SK-N-SH (cell line): ENCODE results near the gene IGSF9. TPM values are rescaled to one million over a fixed set of nuclear protein-coding genes. Genes with fewer than 3 reads are reported as not detected.

Source experiments
- CTCF ChIA-PET: fragments of 300-600, 350-600 bp; formaldehyde crosslinking; extraction: SDS; loops from one replicate; lab custom pipeline; 2021; lab: Yijun Ruan, JAX
- POLR2A ChIA-PET: fragments of 350-600 bp; sonication (Branson Sonifier 250); formaldehyde crosslinking; extraction: SDS; loops from one replicate; lab custom pipeline; 2020; ENCODE audit warnings: antibody characterized with exemption, inconsistent platforms; lab: Yijun Ruan, JAX
- DNase-seq: peaks from one replicate; pipeline ENCODE4 v3.0.0; 2012
- H2AFZ ChIP-seq: fragments of 200-600 bp; sonication (generic); 2 replicates; pipeline ENCODE4 v1.8.1; 2016; ENCODE audit warnings: antibody characterized with exemption, mild to moderate bottlenecking, low read depth
- H3F3A ChIP-seq: fragments of 200-600 bp; sonication (generic); replicated peaks from 2 replicates; pipeline ENCODE3; 2016; ENCODE audit warnings: antibody characterized with exemption, mild to moderate bottlenecking; ENCODE audit not compliant: insufficient read depth
- H3K27ac ChIP-seq, 2 experiments: fragments of 200-500 bp in 1 of 2; fragments of 200-600 bp in 1 of 2; sonication (Bioruptor generic) in 1 of 2; sonication (generic), shearing (Covaris generic) in 1 of 2; 2 replicates each; pipeline versions ENCODE4 v1.5.1 to v1.6.1; 2014 to 2016; ENCODE audit warnings: low read depth in 2 of 2, inconsistent platforms in 1 of 2, low read length in 1 of 2, mild to moderate bottlenecking in 1 of 2, mixed read lengths in 1 of 2
- H3K27me3 ChIP-seq: fragments of 200-600 bp; sonication (generic), shearing (Covaris generic); 2 replicates; pipeline ENCODE4 v1.6.1; 2016; ENCODE audit warnings: mixed run types; ENCODE audit not compliant: insufficient read depth
- H3K36me3 ChIP-seq, 2 experiments: fragments of 200-500 bp in 1 of 2; fragments of 200-600 bp in 1 of 2; sonication (Bioruptor generic) in 1 of 2; sonication (generic) in 1 of 2; replicated peaks in 1 of 2; 2 replicates each; pipeline versions ENCODE3 to v1.5.1; 2014 to 2016; ENCODE audit warnings: low read length in 1 of 2, mild to moderate bottlenecking in 1 of 2; ENCODE audit not compliant: insufficient read depth in 2 of 2, control insufficient read depth in 1 of 2
- H3K4me1 ChIP-seq, 2 experiments: fragments of 200-500 bp in 1 of 2; fragments of 200-600 bp in 1 of 2; sonication (Bioruptor generic) in 1 of 2; sonication (generic), shearing (Covaris generic) in 1 of 2; 2 replicates each; pipeline versions ENCODE4 v1.5.1 to v1.6.1; 2014 to 2016; ENCODE audit warnings: low read depth in 1 of 2, low read length in 1 of 2, mixed run types in 1 of 2; ENCODE audit not compliant: insufficient read depth in 2 of 2, control insufficient read depth in 1 of 2
- H3K4me2 ChIP-seq: fragments of 200-600 bp; sonication (generic), shearing (Covaris generic); 2 replicates; pipeline ENCODE4 v1.6.1; 2017; ENCODE audit warnings: mixed run types
- H3K4me3 ChIP-seq, 2 experiments: fragments of 200-500 bp in 1 of 2; fragments of 200-600 bp in 1 of 2; sonication (Bioruptor generic) in 1 of 2; sonication (generic), shearing (Covaris generic) in 1 of 2; 2 replicates each; pipeline versions ENCODE4 v1.5.1 to v1.8.1; 2014 to 2016; ENCODE audit warnings: low read depth in 2 of 2, inconsistent platforms in 1 of 2, low read length in 1 of 2, mild to moderate bottlenecking in 1 of 2, mixed read lengths in 1 of 2, moderate library complexity in 1 of 2
- H3K79me2 ChIP-seq: fragments of 200-600 bp; sonication (generic); 2 replicates; pipeline ENCODE4 v1.8.1; 2017; ENCODE audit warnings: mild to moderate bottlenecking; ENCODE audit not compliant: insufficient read depth
- H3K9ac ChIP-seq: fragments of 200-600 bp; sonication (generic); 2 replicates; pipeline ENCODE4 v1.6.1; 2017; ENCODE audit warnings: mixed run types
- H3K9me2 ChIP-seq: fragments of 200-600 bp; sonication (generic); 2 replicates; pipeline ENCODE4 v1.6.1; 2017; ENCODE audit warnings: mixed run types
- H3K9me3 ChIP-seq: fragments of 200-600 bp; sonication (generic); 2 replicates; pipeline ENCODE4 v1.6.1; 2017; ENCODE audit warnings: mixed run types, mild to moderate bottlenecking, moderate library complexity
- H4K20me1 ChIP-seq: fragments of 200-600 bp; sonication (generic); 2 replicates; pipeline ENCODE4 v1.6.1; 2017; ENCODE audit warnings: mild to moderate bottlenecking, mixed run types; ENCODE audit not compliant: insufficient read depth
- CHD2 ChIP-seq: fragments of 150-350 bp; IDR thresholded peaks from 2 replicates; pipeline ENCODE4 v1.6.1; 2018; ENCODE audit warnings: low read length; ENCODE audit not compliant: partially characterized antibody
- EZH2phosphoT487 ChIP-seq: fragments of 200-600 bp; sonication (generic); IDR thresholded peaks from 2 replicates; pipeline ENCODE4 v1.6.1; 2017; ENCODE audit warnings: low read depth, mixed run types, mild to moderate bottlenecking, antibody characterized with exemption, moderate library complexity, borderline replicate concordance
- FOSL2 ChIP-seq: IDR thresholded peaks from 2 replicates; pipeline ENCODE4 v1.4.0; 2012; ENCODE audit warnings: low read depth, mild to moderate bottlenecking, moderate library complexity, borderline replicate concordance
- MEF2A ChIP-seq: IDR thresholded peaks from 2 replicates; pipeline ENCODE4 v1.4.0; 2012; ENCODE audit warnings: low read depth, borderline replicate concordance
- NFIC ChIP-seq: IDR thresholded peaks from 2 replicates; pipeline ENCODE4 v1.4.0; 2012; ENCODE audit warnings: borderline replicate concordance
- SMC3 ChIP-seq: IDR thresholded peaks from 2 replicates; pipeline ENCODE4 v1.6.1; 2012; ENCODE audit warnings: low read depth, low read length, improper control_type of control experiment
- TAF1 ChIP-seq: IDR thresholded peaks from 2 replicates; pipeline ENCODE4 v1.6.1; 2012; ENCODE audit warnings: low read depth, mild to moderate bottlenecking, low read length, moderate library complexity, borderline replicate concordance
- WGBS: methylation state at CpG from one replicate; pipeline ENCODE4 v1.1.6; 2017; ENCODE audit warnings: low lambda C conversion rate; 5-methylcytosine and 5-hydroxymethylcytosine counted together
- polyA plus RNA-seq, 3 experiments: library from polyadenylated mRNA; depleted of rRNA; stranded (reverse); fragments of >200 nt; gene quantifications; 2 replicates each; pipeline ENCODE4 v1.2.3, GENCODE V29; 2012
- TF ChIP-seq, protein P1 (sequence below): IDR thresholded peaks from 2 replicates; pipeline ENCODE4 v1.4.0; 2012; ENCODE audit warnings: low read depth, borderline replicate concordance
- TF ChIP-seq, protein P2 (sequence below): fragments of 150-350 bp; IDR thresholded peaks from 2 replicates; pipeline ENCODE4 v1.6.1; 2017; ENCODE audit warnings: antibody characterized with exemption, low read length, low read depth, borderline replicate concordance

IGSF9 gene
- polyA plus RNA-seq, 1 of the 3 experiments (the other 2 are of a cell fraction): 2.4 TPM

DNA sequence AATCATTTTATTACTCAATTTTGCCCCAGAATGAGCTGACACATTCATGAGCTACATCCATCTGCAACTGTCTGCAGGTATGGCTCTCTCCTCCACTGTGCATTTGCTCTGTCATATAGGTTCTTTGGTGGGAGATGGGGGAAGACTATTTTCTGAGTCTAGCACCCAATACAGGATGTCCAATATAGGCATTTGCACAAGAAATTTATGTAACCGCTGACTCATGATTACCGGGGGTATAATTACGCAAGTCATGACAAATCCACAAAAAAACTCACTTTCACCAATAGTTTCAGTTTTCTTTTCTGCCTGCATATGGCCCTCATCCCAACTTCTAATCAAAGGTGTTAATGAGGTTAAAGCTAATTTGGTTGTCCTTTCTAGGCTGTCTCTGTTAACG is 65.4 kb downstream of the IGSF9 start:
- H3K4me3 ChIP-seq: no peak overlapping the region
- no peaks in the 10 kb centered on the region for H3K9me3 ChIP-seq
- WGBS: 81% methylated on average over 4 of the region's 4 CpGs
- H3K36me3 ChIP-seq: no peaks in the 10 kb centered on the region
- no peak for DNase-seq
- H3K27ac ChIP-seq: peak overlapping the region in 1 of 2 experiments; percentile 9; a peak in 1 of 4 replicates
- H3K79me2 ChIP-seq: no peaks in the 10 kb centered on the region
- H3K9ac ChIP-seq: no peak overlapping the region
- H4K20me1 ChIP-seq: no peaks in the 10 kb centered on the region
- H2AFZ ChIP-seq: no peak overlapping the region; the same call in 1 of the 2 replicates
- ChIA-PET CTCF (interaction anchor here (1.0 to 6.7 kb wide), 6 partner anchors 11 to 128 kb away, joined by 3 to 76 read pairs (median 8); no protein-coding TSS in a partner anchor), POLR2A (no interaction called here)
- H3F3A ChIP-seq: peaks cover 5% of the 10 kb centered on the region
- peaks cover 14 to 16% of the 10 kb centered on the region in 2 experiments; a peak in 2 of 4 replicates for H3K4me1 ChIP-seq
- H3K27me3 ChIP-seq: no peaks in the 10 kb centered on the region
- peak overlapping the region; percentile 13; the same call in 1 of the 2 replicates for H3K4me2 ChIP-seq
- no peaks in the 10 kb centered on the region for H3K9me2 ChIP-seq
- no peak for TF ChIP-seq SMC3
- 0 out of 2 replicates have a peak, but pooled peaks have one; percentile 12 for TF ChIP-seq NFIC
- TF ChIP-seq FOSL2: peak; percentile 31; the same call in 1 of the 2 replicates
- no peak for TF ChIP-seq MEF2A

DNA sequence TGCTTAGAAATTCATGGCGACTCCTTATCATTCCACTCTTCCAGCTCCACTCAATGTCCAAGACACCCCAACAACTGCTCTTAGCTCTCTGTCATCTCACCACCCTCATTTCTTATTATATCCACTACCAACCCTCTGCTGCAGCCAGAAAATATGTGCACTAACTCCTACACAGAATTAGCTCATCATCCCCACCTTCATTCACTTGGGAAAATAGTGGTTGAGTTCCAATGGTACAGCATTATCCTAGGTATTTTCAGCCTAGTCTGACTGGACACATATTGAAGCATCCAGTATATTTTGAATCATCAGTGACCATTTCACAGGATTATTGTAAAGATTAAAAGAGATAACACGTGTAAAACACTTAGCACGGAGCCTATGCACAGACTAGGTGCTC is 66.3 kb downstream of the IGSF9 start:
- H3K4me1 ChIP-seq: peaks cover 14 to 16% of the 10 kb centered on the region in 2 experiments; a peak in 2 of 4 replicates
- no peaks in the 10 kb centered on the region for H3K36me3 ChIP-seq
- 96% methylated on average over 3 of the region's 3 CpGs for WGBS
- no peaks in the 10 kb centered on the region for H3K79me2 ChIP-seq
- DNase-seq: no peak
- no peaks in the 10 kb centered on the region for H3K27me3 ChIP-seq
- H3F3A ChIP-seq: peaks cover 5% of the 10 kb centered on the region
- POLR2A ChIA-PET: no interaction called here
- no peak overlapping the region for H3K27ac ChIP-seq
- no peaks in the 10 kb centered on the region for H3K9me3 ChIP-seq
- no peak overlapping the region for H3K4me2 ChIP-seq
- H4K20me1 ChIP-seq: no peaks in the 10 kb centered on the region
- H3K4me3 ChIP-seq: no peak overlapping the region
- CTCF ChIA-PET: interaction anchor here (2.0 to 6.7 kb wide), 3 partner anchors 12 to 81 kb away, joined by 9 to 76 read pairs (median 34); no protein-coding TSS in a partner anchor
- no peak overlapping the region for H3K9ac ChIP-seq
- TF ChIP-seq TAF1 (no peak), CHD2 (no peak), NFIC (no peak), EZH2phosphoT487 (no peak)
- TF ChIP-seq, protein P1, sequence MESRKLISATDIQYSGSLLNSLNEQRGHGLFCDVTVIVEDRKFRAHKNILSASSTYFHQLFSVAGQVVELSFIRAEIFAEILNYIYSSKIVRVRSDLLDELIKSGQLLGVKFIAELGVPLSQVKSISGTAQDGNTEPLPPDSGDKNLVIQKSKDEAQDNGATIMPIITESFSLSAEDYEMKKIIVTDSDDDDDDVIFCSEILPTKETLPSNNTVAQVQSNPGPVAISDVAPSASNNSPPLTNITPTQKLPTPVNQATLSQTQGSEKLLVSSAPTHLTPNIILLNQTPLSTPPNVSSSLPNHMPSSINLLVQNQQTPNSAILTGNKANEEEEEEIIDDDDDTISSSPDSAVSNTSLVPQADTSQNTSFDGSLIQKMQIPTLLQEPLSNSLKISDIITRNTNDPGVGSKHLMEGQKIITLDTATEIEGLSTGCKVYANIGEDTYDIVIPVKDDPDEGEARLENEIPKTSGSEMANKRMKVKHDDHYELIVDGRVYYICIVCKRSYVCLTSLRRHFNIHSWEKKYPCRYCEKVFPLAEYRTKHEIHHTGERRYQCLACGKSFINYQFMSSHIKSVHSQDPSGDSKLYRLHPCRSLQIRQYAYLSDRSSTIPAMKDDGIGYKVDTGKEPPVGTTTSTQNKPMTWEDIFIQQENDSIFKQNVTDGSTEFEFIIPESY: no peak
- TF ChIP-seq, protein P2, sequence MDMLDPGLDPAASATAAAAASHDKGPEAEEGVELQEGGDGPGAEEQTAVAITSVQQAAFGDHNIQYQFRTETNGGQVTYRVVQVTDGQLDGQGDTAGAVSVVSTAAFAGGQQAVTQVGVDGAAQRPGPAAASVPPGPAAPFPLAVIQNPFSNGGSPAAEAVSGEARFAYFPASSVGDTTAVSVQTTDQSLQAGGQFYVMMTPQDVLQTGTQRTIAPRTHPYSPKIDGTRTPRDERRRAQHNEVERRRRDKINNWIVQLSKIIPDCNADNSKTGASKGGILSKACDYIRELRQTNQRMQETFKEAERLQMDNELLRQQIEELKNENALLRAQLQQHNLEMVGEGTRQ: no peak
- no peak overlapping the region for H2AFZ ChIP-seq
- no peaks in the 10 kb centered on the region for H3K9me2 ChIP-seq
